Endothelial cell of umbilical vein (primary cell): ENCODE measurements around the gene MYH3. TPM values are rescaled to one million over a fixed set of nuclear protein-coding genes. Genes with fewer than 3 reads are reported as not detected.

ENCODE experiments used
- BruUV-seq: library from RNA; stranded (reverse); fragments of 400-500 nt; replicated peaks from 2 replicates; lab custom pipeline; 2021; lab: Mats Ljungman, UMichigan
- CTCF ChIA-PET: fragments of 300-600, 350-600 bp; sonication (Branson Sonifier 250); formaldehyde crosslinking; loops from one replicate; lab custom pipeline; 2021; ENCODE audit warnings: antibody characterized with exemption, inconsistent platforms; lab: Charles Lee
- POLR2A ChIA-PET: fragments of 300-600, 350-600 bp; sonication (Branson Sonifier 250); formaldehyde crosslinking; loops from one replicate; lab custom pipeline; 2021; ENCODE audit warnings: antibody characterized with exemption, inconsistent platforms; lab: Charles Lee
- DNase-seq: peaks from one replicate; pipeline ENCODE4 v3.0.0-alpha.2; 2011; ENCODE audit warnings: low read depth, low spot score
- FAIRE-seq: peaks from 2 replicates; lab custom pipeline; 2011; peaks lifted over from hg19 to GRCh38; lab: Jason Lieb, UNC
- H2AFZ ChIP-seq: 2 replicates; pipeline ENCODE4 v1.6.0; 2012; ENCODE audit warnings: low read depth, low read length, control low read depth, inconsistent platforms
- H3K27ac ChIP-seq: 2 replicates; pipeline ENCODE4 v1.5.1; 2011; ENCODE audit warnings: low read depth, mild to moderate bottlenecking, control low read depth, low read length, moderate library complexity; ENCODE audit not compliant: insufficient read depth
- H3K27me3 ChIP-seq, 2 experiments: 2 replicates each; pipeline versions ENCODE4 v1.6.0 to v1.6.1; 2011; ENCODE audit warnings: low read length in 2 of 2, mixed read lengths in 1 of 2; ENCODE audit not compliant: control insufficient read depth in 2 of 2, insufficient read depth in 2 of 2
- H3K36me3 ChIP-seq, 2 experiments: 2 replicates in 1 of 2; 3 replicates in 1 of 2; pipeline ENCODE4 v1.5.1; 2011; ENCODE audit warnings: low read length in 2 of 2, mild to moderate bottlenecking in 1 of 2, moderate library complexity in 1 of 2; ENCODE audit not compliant: control insufficient read depth in 2 of 2, insufficient read depth in 2 of 2; ENCODE audit errors: extremely low read depth in 1 of 2
- H3K4me1 ChIP-seq: 3 replicates; pipeline ENCODE4 v1.5.1; 2011; ENCODE audit warnings: mild to moderate bottlenecking, low read length; ENCODE audit not compliant: control insufficient read depth, insufficient read depth; ENCODE audit errors: extremely low read depth
- H3K4me2 ChIP-seq: 2 replicates; pipeline ENCODE4 v1.6.1; 2011; ENCODE audit warnings: low read length, control low read depth, mixed read lengths; ENCODE audit not compliant: insufficient read depth
- H3K4me3 ChIP-seq, 3 experiments: fragments of 200-600 bp in 1 of 3; sonication (generic), shearing (Covaris generic) in 1 of 3; replicated peaks in 1 of 3; 2 replicates each; pipeline ENCODE4 v1.5.1; 2011 to 2016; ENCODE audit warnings: control low read depth in 3 of 3, low read length in 3 of 3, mild to moderate bottlenecking in 2 of 3, inconsistent platforms in 1 of 3, low read depth in 1 of 3, moderate library complexity in 1 of 3; ENCODE audit not compliant: insufficient read depth in 1 of 3
- H3K79me2 ChIP-seq: 2 replicates; pipeline ENCODE4 v1.6.0; 2012; ENCODE audit warnings: low read length, inconsistent platforms; ENCODE audit not compliant: control insufficient read depth, insufficient read depth
- H3K9ac ChIP-seq: replicated peaks from 2 replicates; pipeline ENCODE3; 2011; ENCODE audit warnings: low read length, control low read depth; ENCODE audit not compliant: insufficient read depth; ENCODE audit errors: extremely low read depth
- H3K9me1 ChIP-seq: replicated peaks from 3 replicates; pipeline ENCODE4 v1.6.0; 2011; ENCODE audit warnings: mild to moderate bottlenecking, low read length; ENCODE audit not compliant: control insufficient read depth, insufficient read depth; ENCODE audit errors: extremely low read depth
- H3K9me3 ChIP-seq: replicated peaks from 2 replicates; pipeline ENCODE4 v1.5.1; 2012; ENCODE audit warnings: low read length, inconsistent platforms; ENCODE audit not compliant: control insufficient read depth, insufficient read depth
- H4K20me1 ChIP-seq: replicated peaks from 2 replicates; pipeline ENCODE3; 2011; ENCODE audit warnings: mild to moderate bottlenecking, low read length; ENCODE audit not compliant: control insufficient read depth, insufficient read depth; ENCODE audit errors: extremely low read depth
- EZH2 ChIP-seq: IDR thresholded peaks from 2 replicates; pipeline ENCODE4 v1.6.1; 2012; ENCODE audit warnings: borderline replicate concordance, low read depth, mild to moderate bottlenecking, moderate library complexity, low read length, inconsistent platforms; ENCODE audit not compliant: severe bottlenecking
- FOS ChIP-seq: IDR thresholded peaks from 2 replicates; pipeline ENCODE4 v1.6.1; 2011; ENCODE audit warnings: mild to moderate bottlenecking, low read length, moderate library complexity, borderline replicate concordance; ENCODE audit not compliant: insufficient read depth
- GATA2 ChIP-seq: IDR thresholded peaks from 2 replicates; pipeline ENCODE4 v1.7.0; 2011; ENCODE audit warnings: low read depth, mild to moderate bottlenecking, moderate library complexity, mixed read lengths, low read length; ENCODE audit not compliant: insufficient read length, insufficient read depth
- JUN ChIP-seq: IDR thresholded peaks from 2 replicates; pipeline ENCODE4 v1.6.1; 2011; ENCODE audit warnings: borderline replicate concordance, low read depth; ENCODE audit not compliant: insufficient read length, insufficient read depth
- MYC ChIP-seq: IDR thresholded peaks from one replicate; pipeline ENCODE4 v1.6.1; 2011; ENCODE audit warnings: mild to moderate bottlenecking, low read depth, low read length
- POLR2A ChIP-seq: IDR thresholded peaks from 2 replicates; pipeline ENCODE4 v1.6.1; 2012; ENCODE audit warnings: low read depth, mild to moderate bottlenecking, control low read depth, low read length
- POLR2AphosphoS5 ChIP-seq: IDR thresholded peaks from 2 replicates; pipeline ENCODE4 v1.6.1; 2012; ENCODE audit warnings: low read depth, mild to moderate bottlenecking, control low read depth, low read length, moderate library complexity; ENCODE audit not compliant: insufficient read depth
- dilution Hi-C: fragments of 300-500 bp; cut with MboI; formaldehyde crosslinking; loops from one replicate; pipeline ENCODE4 v1.15.0; 2019; ENCODE audit warnings: low sequenced_read_pairs; ENCODE audit not compliant: extremely low pct_ligation_motif_present
- intact Hi-C: fragments of 100-400 bp; cut with micrococcal nuclease; formaldehyde crosslinking; loops from one replicate; pipeline ENCODE4 v1.10.0; 2022
- polyA plus RNA-seq, 4 experiments: library from polyadenylated mRNA; depleted of rRNA in 3 of 4; stranded (reverse) in 3 of 4; unstranded in 1 of 4; fragments of >200 nt; gene quantifications; 2 replicates each; pipeline versions ENCODE4 v1.2.1 to v1.2.3, GENCODE V29; 2011 to 2012; ENCODE audit warnings: missing spikeins in 1 of 4
- total RNA-seq: library from RNA; stranded (reverse); gene quantifications from 2 replicates; pipeline ENCODE4 v1.2.3, GENCODE V29; 2021
- TF ChIP-seq, protein P1 (sequence below), 2 donors: IDR thresholded peaks; 1 replicate in 1 of 2; 2 replicates in 1 of 2; pipeline ENCODE4 v1.5.1; 2011; ENCODE audit warnings: low read length in 2 of 2, mild to moderate bottlenecking in 2 of 2, moderate library complexity in 2 of 2, control low read depth in 1 of 2, inconsistent platforms in 1 of 2, low read depth in 1 of 2; ENCODE audit not compliant: insufficient read depth in 1 of 2; ENCODE audit errors: extremely low read depth in 1 of 2
- TF ChIP-seq, protein P2 (sequence below): IDR thresholded peaks from 2 replicates; pipeline ENCODE4 v1.6.1; 2011; ENCODE audit not compliant: insufficient read depth, insufficient read length

MYH3 gene
- total and polyA plus RNA-seq, 2 donors (not counting 3 experiments of a cell fraction or from before 2014, with no cell fraction given): 0.65 to 0.73 TPM

DNA sequence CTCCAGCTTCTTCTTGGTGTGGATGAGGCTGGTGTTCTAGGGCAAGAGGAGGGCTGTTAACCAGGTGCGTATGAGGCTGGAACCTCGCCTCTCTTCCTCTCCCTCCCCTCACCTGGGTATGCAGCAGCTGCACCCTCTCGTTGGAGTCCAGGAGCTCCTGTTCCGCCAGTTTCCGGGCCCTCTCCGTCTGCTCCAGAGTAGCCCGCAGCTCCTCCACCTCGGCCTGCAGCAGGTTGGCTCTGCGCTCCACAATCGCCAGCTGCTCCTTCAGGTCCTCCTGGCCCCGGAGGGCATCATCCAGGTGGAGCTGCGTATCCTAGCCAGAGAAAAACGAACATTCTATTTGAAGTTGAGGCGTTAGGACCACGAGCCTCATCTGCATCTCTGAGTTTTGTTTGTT is 25.4 kb downstream of the MYH3 start:
- Histone ChIP-seq H2AFZ (no peak overlapping the region), H3K27me3 (no peaks in the 10 kb centered on the region), H3K79me2 (no peaks in the 10 kb centered on the region), H4K20me1 (no peaks in the 10 kb centered on the region), H3K4me3 (no peak overlapping the region), H3K9me1 (no peaks in the 10 kb centered on the region), H3K4me1 (no peaks in the 10 kb centered on the region), H3K9ac (no peak overlapping the region), H3K4me2 (no peak overlapping the region), H3K9me3 (no peaks in the 10 kb centered on the region), H3K36me3 (no peaks in the 10 kb centered on the region), H3K27ac (no peak overlapping the region)
- POLR2A ChIA-PET: no interaction called here
- FAIRE-seq: no peak
- CTCF ChIA-PET: interaction anchor here (0.6 to 6.4 kb wide), 11 partner anchors 8 to 1355 kb away, joined by 3 to 63 read pairs (median 5); no protein-coding TSS in a partner anchor
- DNase-seq: no peak
- dilution Hi-C loops (no loop called here), intact Hi-C loops (loop anchor here (1.0 kb wide), 1 partner anchor 214 kb away; no protein-coding TSS in a partner anchor)
- no TSS peak for BruUV-seq
- no peak for TF ChIP-seq MYC
- no peak for TF ChIP-seq GATA2
- TF ChIP-seq EZH2: no peak
- TF ChIP-seq, protein P1, sequence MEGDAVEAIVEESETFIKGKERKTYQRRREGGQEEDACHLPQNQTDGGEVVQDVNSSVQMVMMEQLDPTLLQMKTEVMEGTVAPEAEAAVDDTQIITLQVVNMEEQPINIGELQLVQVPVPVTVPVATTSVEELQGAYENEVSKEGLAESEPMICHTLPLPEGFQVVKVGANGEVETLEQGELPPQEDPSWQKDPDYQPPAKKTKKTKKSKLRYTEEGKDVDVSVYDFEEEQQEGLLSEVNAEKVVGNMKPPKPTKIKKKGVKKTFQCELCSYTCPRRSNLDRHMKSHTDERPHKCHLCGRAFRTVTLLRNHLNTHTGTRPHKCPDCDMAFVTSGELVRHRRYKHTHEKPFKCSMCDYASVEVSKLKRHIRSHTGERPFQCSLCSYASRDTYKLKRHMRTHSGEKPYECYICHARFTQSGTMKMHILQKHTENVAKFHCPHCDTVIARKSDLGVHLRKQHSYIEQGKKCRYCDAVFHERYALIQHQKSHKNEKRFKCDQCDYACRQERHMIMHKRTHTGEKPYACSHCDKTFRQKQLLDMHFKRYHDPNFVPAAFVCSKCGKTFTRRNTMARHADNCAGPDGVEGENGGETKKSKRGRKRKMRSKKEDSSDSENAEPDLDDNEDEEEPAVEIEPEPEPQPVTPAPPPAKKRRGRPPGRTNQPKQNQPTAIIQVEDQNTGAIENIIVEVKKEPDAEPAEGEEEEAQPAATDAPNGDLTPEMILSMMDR (IDR thresholded peaks at IDR 0.05; ENCODE audit: extremely low read depth in 1 of 2, insufficient read depth in 1 of 2, low read depth in 1 of 2, low read length in 2 of 2): no peak
- no peak for TF ChIP-seq JUN
- no peak for TF ChIP-seq POLR2A
- no peak for TF ChIP-seq POLR2AphosphoS5
- TF ChIP-seq, protein P2, sequence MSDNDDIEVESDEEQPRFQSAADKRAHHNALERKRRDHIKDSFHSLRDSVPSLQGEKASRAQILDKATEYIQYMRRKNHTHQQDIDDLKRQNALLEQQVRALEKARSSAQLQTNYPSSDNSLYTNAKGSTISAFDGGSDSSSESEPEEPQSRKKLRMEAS: no peak
- TF ChIP-seq FOS: no peak
